ENCODE results near the gene HELZ2.
A peak's percentile ranks its signal among the peaks of the same experiment; 100 is the strongest.
"Not testable (repeated sequence)": the region's sequence is repeated elsewhere in the genome, so short reads cannot be mapped to it uniquely, and the experiment has no call there.

Gene HELZ2, protein sequence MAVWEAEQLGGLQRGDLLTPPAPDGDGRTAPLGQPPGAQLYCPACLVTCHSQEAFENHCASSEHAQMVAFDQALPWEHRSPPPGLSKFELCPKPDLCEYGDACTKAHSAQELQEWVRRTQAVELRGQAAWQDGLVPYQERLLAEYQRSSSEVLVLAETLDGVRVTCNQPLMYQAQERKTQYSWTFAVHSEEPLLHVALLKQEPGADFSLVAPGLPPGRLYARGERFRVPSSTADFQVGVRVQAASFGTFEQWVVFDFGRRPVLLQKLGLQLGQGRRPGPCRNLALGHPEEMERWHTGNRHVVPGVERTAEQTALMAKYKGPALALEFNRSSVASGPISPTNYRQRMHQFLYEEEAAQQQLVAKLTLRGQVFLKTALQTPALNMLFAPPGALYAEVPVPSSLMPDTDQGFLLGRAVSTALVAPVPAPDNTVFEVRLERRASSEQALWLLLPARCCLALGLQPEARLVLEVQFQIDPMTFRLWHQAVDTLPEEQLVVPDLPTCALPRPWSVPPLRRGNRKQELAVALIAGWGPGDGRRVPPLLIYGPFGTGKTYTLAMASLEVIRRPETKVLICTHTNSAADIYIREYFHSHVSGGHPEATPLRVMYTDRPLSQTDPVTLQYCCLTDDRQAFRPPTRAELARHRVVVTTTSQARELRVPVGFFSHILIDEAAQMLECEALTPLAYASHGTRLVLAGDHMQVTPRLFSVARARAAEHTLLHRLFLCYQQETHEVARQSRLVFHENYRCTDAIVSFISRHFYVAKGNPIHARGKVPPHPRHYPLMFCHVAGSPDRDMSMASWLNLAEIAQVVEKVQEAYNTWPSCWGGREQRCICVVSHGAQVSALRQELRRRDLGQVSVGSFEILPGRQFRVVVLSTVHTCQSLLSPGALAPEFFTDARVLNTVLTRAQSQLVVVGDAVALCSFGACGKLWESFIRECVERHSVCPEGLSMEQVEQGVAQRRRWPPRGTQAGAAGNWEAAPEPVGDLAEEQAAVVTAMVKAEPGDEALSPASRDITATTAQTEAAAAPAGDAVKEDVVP (N-terminal part only)

DNA sequence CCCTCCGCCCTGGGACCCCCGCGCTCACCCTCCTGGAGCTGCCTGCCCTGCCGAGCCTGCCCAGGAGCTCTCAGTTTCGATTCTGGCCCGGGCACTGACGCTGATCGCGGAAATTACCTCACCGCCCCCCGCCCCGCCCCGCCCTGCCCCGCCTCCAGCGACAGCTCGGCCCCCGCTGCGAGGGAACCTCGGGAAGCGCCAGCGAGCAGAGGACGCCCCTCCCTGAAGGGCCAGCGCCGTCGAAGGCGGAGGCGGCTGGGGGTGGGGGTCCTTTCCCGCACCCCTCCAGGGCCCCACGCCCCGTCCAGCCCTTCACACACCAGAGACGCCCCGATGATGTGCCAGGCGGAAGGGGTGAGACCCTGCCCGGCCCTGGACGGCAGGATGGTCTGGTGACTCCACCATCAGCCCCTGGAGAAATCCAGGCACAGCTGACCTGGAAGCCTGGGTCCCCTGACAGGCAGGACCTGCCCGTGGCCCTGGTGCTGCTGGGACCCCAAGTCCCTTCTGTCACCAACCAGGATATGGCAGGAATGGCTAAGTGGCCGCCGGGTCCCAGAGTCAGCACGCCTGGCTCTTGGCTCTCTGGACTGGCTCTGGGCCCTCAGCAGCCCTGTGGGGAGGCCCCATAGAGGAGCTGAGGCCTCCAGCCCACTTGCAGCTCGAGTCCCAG, at the start of gene HELZ2:
Gene HELZ2, minus strand, starts transcription at position 84 of the 673 bp plus-strand sequence. CDS start 1,854 bp downstream, outside the sequence.
- DNase-seq: peak; percentile 2

- no peak for DNase-seq
Observed at GRCh38 chr20:63622732-63623131, 48.7 kb upstream of the HELZ2 start.

DNA sequence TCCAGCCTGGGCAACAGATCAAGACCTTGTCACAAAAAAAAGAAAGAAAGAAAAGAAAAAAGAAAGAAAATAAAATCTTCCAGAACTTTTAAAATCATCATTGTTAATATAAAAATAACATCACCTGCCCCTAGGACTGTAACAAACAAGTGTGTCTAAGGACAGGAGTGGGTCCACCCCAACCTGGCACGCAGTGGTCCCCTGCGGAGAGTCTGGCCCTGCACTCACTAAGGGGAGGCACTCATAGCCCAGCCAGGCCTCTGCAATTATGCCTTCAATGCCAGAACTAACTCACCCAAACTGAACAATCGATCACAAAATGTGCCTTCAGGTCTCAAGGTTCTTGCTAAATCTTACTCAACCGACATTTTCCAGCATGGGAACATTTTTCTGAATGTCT, 48.1 kb upstream of the HELZ2 start:
- DNase-seq: no peak

- no peak for DNase-seq
Observed at GRCh38 chr20:63620991-63621390, 47.0 kb upstream of the HELZ2 start.

GRCh38 chr20:63619505-63619904, 45.5 kb upstream of the HELZ2 start:
- no peak for DNase-seq

GRCh38 chr20:63619086-63619485, 45.0 kb upstream of the HELZ2 start:
- DNase-seq: no peak

DNA sequence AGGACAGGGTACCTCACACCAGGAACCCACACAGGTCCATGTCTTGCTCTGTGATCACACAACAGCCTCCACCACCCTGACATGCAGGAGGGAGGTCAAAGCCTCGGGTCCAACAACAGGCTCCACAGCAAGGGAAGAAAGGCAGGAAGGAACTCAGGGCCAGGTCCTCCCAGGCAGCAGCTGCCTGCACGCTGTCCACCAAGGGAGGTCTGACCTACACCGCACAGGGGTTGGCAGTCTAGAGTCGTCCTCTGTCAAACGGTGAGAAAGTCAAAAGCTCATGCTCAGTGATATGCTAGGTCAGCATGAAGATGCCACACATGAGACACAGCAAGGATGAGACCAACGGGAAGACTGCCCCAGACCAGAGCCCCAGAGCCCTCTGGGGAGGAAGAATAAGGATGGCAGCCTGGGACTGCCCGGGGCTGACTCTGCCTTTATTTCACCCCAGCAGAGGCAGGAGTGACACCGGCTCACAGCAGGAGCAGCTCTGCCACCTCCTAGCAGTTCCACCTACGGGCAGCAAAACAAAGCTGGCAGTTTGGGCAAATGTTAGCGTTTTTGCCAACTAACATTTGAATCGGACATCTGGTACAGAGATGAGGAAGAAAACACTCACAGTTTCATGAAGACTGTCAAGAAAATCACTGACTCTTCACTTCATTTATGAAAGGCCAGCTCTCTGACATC, 44.4 kb upstream of the HELZ2 start:
- DNase-seq: no peak

GRCh38 chr20:63617876-63618265, 43.8 kb upstream of the HELZ2 start:
- no peak for DNase-seq

DNA sequence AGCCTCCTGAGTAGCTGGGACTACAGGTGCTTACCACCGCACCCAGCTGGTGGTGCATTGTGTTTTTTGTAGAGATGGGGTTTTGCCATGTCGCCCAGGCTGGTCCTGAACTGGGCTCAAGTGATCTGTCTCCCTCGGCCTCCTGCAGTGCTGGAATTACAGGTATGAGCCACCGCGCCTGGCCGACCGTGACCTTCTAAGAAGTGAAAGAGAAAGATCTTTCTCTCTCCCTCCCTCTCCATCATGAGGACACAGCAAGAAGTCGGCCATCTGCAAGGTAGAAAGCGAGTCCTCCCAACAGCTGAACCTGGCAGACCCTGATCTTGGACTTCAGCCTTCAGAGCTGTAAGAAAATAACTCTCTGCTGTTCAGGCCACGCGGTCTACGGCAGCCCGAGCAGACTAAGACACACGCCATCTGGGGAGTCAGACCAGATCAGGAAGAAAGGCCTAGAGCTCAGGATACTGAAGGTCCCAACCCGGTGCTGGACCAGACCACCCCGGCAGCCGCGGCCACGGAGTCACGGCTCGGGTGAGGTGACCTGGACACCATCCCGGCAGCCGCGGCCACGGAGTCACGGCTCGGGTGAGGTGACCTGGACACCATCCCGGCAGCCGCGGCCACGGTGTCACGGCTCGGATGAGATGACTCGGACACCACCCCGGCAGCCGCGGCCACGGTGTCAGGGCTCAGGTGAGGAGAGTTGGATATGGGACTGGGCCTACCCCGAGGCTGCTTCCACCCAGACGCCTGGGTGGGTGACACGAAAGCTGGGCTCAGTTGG, 43.2 kb upstream of the HELZ2 start:
- no peak for DNase-seq

DNA sequence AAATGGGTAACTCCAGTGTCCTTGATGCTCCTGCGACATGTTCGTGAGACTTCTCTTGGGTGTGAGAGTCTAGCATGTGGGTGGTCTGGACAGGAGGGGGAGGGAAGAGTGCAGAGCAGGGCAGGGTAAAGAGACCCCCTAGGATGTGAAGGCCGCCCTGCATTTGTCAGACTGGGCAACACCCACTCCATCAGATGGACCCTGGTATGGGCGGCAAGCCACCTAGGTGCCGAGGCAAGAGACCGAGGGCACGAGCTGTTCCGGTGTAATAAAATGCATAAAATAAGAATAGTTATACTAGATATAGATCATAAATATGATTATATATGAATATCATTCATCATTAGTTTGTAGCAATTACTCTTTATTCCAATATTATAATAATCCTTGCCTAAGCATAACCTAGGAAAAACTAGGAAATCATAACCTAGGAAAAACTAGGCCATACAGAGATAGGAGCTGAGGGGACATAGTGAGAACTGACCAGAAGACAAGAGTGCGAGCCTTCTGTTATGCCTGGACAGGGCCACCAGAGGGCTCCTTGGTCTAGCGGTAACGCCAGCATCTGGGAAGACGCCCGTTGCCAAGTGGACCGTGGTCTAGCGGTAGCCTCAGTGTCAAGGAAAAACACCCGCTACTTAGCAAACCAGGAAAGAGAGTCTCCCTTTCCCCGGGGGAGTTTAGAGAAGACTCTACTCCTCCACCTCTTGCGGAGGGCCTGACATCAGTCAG, 40.0 kb upstream of the HELZ2 start:
- not testable (repeated sequence) for DNase-seq

DNA sequence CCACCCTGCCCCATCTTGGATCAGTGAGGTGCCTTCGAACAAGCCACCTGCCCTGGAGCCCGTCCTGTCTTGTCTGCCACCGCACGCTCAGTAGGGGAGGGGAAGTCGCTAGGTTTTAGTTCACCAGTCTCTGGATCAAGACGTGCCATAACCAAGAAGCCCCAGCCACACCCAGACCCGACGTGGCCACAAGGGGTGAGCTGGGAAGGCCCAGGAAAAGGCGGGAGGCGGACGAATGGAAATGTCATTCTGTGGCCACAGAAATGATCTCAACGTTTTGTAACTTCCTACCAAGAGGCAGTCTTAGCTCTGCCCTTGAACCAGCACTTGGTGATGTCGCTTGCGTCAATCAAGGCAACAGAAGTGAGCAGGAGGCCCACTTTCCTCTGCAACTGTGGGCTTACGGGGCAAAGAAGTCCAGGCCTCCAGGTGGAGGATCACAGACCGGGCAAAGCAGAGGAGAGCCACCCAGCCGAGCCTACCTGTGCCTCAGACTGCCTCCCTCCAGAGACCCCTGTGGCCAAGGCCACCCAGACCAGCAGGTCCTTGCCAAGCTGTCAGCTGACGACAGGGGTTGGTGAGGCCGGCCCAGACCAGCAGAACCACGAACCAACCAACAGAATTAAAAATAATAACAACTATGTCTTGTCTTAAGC, 38.4 kb upstream of the HELZ2 start:
- DNase-seq: no peak

- DNase-seq: no peak
Observed at GRCh38 chr20:63611646-63612045, 37.6 kb upstream of the HELZ2 start.

DNA sequence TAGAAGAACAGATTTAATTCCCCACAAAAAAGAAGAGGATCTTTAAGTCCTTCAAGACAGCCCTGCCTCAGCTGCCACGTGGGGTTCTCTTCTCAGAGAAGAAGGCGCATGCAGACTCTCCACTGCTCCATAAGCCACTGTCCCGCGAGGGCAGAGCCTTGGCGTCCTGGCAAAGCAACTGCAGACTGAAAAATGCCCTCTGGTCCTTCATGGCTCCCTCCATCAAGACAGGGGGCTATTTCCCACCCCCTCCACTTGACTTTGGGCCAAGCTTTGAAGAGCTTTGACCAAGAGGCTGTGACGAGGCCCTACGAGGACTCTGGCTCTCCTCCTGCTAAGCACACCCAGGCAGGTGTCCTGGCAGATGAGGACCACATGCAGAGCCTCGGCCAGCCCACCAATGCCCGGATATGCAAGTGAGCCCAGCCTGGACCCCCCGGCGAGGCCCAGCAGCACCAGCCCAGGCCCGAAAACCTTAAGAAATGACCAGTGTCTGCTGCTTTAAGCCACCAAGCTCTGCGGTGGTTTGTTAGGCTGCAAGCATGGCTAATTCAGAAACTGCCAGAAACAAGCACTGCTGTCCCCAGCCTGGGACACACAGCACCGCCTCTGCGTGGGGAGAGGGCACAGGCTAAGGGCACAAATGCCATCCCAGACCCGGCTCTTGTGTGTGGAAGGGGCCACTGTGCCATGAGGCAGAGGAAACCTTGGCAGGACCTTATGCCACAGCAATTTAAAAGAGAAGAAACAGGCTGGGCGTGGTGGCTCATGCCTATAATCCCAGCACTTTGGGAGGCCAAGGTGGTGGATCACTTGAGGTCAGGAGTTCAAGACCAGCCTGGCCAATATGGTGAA, 36.8 kb upstream of the HELZ2 start:
- no peak for DNase-seq

DNA sequence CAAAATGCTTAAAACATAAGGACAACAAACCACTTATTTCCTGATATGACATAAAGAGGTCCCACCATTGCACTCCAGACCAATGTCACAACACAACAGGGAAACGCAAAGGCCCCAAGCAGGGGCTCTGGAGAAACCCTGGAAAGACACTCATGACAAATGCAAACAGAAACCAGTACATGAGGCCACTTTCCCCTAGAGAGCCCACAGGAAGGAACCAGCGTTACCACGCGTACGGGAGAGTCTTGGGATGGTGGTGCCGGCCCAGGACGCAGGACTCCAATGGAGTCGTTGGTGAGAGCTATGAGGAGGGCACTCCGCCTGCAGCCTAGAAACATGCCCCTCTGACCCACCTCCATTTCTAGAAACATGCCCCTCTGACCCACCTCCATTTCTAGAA, 32.6 kb upstream of the HELZ2 start:
- no peak for DNase-seq

DNA sequence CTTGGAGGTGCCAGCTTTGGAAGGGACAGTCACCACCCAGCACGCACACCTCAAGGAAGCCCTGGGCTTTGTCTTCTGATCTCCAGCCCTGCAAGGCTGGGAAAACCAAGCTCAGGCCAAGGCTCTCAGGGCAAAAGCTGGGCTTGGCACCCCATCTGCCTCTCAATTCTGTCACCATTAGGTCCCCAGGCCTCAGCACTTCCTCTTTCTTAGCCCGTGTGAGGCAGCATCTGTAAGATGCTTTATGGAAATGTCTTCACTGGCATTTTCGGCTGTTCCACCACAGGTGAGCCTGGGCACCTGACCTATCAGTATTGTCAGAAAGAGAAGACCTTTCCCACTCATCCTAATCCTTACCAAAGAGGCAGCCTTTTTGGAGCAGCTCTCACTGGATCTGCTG, 28.3 kb upstream of the HELZ2 start:
- DNase-seq: no peak

DNA sequence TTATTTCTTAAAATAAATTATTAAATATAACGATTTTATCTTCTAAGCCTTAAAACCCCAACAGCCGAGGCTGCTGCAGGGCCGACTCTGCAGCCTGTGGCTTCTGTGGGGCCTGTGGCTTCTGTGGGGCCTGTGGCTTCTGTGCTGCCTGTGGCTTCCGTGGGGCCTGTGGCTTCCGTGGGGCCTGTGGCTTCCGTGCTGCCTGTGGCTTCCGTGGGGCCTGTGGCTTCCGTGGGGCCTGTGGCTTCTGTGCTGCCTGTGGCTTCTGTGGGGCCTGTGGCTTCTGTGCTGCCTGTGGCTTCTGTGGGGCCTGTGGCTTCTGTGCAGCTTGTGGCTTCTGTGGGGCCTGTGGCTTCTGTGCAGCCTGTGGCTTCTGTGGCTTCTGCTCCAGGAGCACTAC, 27.6 kb upstream of the HELZ2 start:
- DNase-seq: not testable (repeated sequence)

DNA sequence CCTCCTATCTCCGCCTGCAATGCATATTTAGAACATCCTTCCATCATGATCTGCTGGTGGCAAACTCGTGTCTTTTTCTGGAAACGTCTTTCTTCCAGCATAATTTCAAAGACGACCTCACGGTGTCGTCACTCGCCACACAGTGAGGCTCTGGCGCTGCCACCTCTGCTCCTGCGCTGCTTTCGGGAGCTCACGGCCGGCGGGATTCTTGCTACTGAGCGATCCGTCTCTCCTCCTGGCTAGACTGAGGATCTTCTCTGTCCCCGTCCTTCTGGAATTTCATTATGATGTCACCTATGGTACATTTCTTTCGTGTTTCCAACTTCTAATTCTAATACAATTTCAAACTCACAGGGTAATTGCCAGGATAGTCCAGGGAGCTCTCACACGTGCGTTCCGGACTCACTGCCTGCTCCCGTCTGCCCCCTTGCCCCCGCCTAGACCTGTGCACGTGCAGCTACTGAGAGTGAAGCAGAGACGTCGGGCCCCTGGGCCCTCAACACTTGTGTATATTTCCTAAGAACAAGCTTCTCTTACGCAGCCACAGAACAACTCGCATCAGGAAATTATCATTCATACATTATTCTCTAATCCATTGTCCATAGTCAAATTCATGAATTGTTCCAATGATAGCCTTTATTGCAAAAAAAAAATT, 25.5 kb upstream of the HELZ2 start:
- DNase-seq: no peak

- DNase-seq: no peak
Observed at GRCh38 chr20:63598479-63599395, 24.7 kb upstream of the HELZ2 start.

Data from kidney glomerular epithelial cell (primary cell).